ENCODE results near the gene IQCE.
"Not testable (repeated sequence)": the region's sequence is repeated elsewhere in the genome, so short reads cannot be mapped to it uniquely, and the experiment has no call there.

Gene IQCE

GRCh38 chr7:2587134-2587533, 28.4 kb downstream of the IQCE start:
- no peaks in the 10 kb centered on the region for H3K9me3 ChIP-seq (ENCODE audit: insufficient read depth, low read length)
- peaks cover 13% of the 10 kb centered on the region for H3K4me1 ChIP-seq (ENCODE audit: insufficient read depth, insufficient read length)
- H3K9ac ChIP-seq (ENCODE audit: insufficient read length, low read depth): no peak overlapping the region

GRCh38 chr7:2587778-2588177, 29.0 kb downstream of the IQCE start:
- Histone ChIP-seq H3K4me3 (ENCODE audit: insufficient read length, low read depth) (no peak overlapping the region), H3K9me3 (ENCODE audit: insufficient read depth, low read length) (no peaks in the 10 kb centered on the region), H3K9ac (ENCODE audit: insufficient read length, low read depth) (no peak overlapping the region), H3K36me3 (ENCODE audit: insufficient read depth, insufficient read length, low read length) (peaks cover 46% of the 10 kb centered on the region), H3K27me3 (ENCODE audit: insufficient read depth, insufficient read length) (no peaks in the 10 kb centered on the region), H3K4me1 (ENCODE audit: insufficient read depth, insufficient read length) (peaks cover 9% of the 10 kb centered on the region)
- DNase-seq (ENCODE audit: low read depth, low spot score): no peak
- TF ChIP-seq YY1 (IDR thresholded peaks at IDR 0.05; ENCODE audit: insufficient read depth, insufficient read length) (no peak), SUZ12 (IDR thresholded peaks at IDR 0.05; ENCODE audit: extremely low read depth, insufficient read depth, insufficient read length) (no peak), ZNF274 (IDR thresholded peaks at IDR 0.05; ENCODE audit: low read depth, low read length) (no peak)

More at GRCh38 chr7:2587134-2587533, 28.4 kb downstream of the IQCE start:
- Histone ChIP-seq H3K4me3 (ENCODE audit: insufficient read length, low read depth) (no peak overlapping the region), H3K27me3 (ENCODE audit: insufficient read depth, insufficient read length) (no peaks in the 10 kb centered on the region), H3K36me3 (ENCODE audit: insufficient read depth, insufficient read length, low read length) (peaks cover 40% of the 10 kb centered on the region)
- DNase-seq (ENCODE audit: low read depth, low spot score): no peak
- TF ChIP-seq YY1 (IDR thresholded peaks at IDR 0.05; ENCODE audit: insufficient read depth, insufficient read length) (no peak), ZNF274 (IDR thresholded peaks at IDR 0.05; ENCODE audit: low read depth, low read length) (no peak), SUZ12 (IDR thresholded peaks at IDR 0.05; ENCODE audit: extremely low read depth, insufficient read depth, insufficient read length) (no peak)

GRCh38 chr7:2589341-2589740, 30.6 kb downstream of the IQCE start:
- no peak overlapping the region for H3K4me3 ChIP-seq (ENCODE audit: insufficient read length, low read depth)
- no peak for TF ChIP-seq ZNF274 (IDR thresholded peaks at IDR 0.05; ENCODE audit: low read depth, low read length)
- no peak for TF ChIP-seq YY1 (IDR thresholded peaks at IDR 0.05; ENCODE audit: insufficient read depth, insufficient read length)
- no peak for TF ChIP-seq SUZ12 (IDR thresholded peaks at IDR 0.05; ENCODE audit: extremely low read depth, insufficient read depth, insufficient read length)
- H3K9me3 ChIP-seq (ENCODE audit: insufficient read depth, low read length): no peaks in the 10 kb centered on the region
- peaks cover 9% of the 10 kb centered on the region for H3K4me1 ChIP-seq (ENCODE audit: insufficient read depth, insufficient read length)
- DNase-seq (ENCODE audit: low read depth, low spot score): no peak
- H3K36me3 ChIP-seq (ENCODE audit: insufficient read depth, insufficient read length, low read length): peaks cover 53% of the 10 kb centered on the region
- H3K9ac ChIP-seq (ENCODE audit: insufficient read length, low read depth): no peak overlapping the region
- H3K27me3 ChIP-seq (ENCODE audit: insufficient read depth, insufficient read length): no peaks in the 10 kb centered on the region

GRCh38 chr7:2589941-2590340, 31.2 kb downstream of the IQCE start:
- H3K9me3 ChIP-seq (ENCODE audit: insufficient read depth, low read length); H3K4me3 ChIP-seq (ENCODE audit: insufficient read length, low read depth); H3K27me3 ChIP-seq (ENCODE audit: insufficient read depth, insufficient read length); DNase-seq (ENCODE audit: low read depth, low spot score); H3K9ac ChIP-seq (ENCODE audit: insufficient read length, low read depth); H3K4me1 ChIP-seq (ENCODE audit: insufficient read depth, insufficient read length): not testable (repeated sequence)
- peaks cover 53% of the 10 kb centered on the region for H3K36me3 ChIP-seq (ENCODE audit: insufficient read depth, insufficient read length, low read length)

- TF ChIP-seq SUZ12 (IDR thresholded peaks at IDR 0.05; ENCODE audit: extremely low read depth, insufficient read depth, insufficient read length) (no peak), YY1 (IDR thresholded peaks at IDR 0.05; ENCODE audit: insufficient read depth, insufficient read length) (no peak), ZNF274 (IDR thresholded peaks at IDR 0.05; ENCODE audit: low read depth, low read length) (no peak)
- H3K9ac ChIP-seq (ENCODE audit: insufficient read length, low read depth): no peak overlapping the region
- peaks cover 59% of the 10 kb centered on the region for H3K36me3 ChIP-seq (ENCODE audit: insufficient read depth, insufficient read length, low read length)
- DNase-seq (ENCODE audit: low read depth, low spot score): no peak
- no peak overlapping the region for H3K4me3 ChIP-seq (ENCODE audit: insufficient read length, low read depth)
- no peaks in the 10 kb centered on the region for H3K27me3 ChIP-seq (ENCODE audit: insufficient read depth, insufficient read length)
- H3K4me1 ChIP-seq (ENCODE audit: insufficient read depth, insufficient read length): no peaks in the 10 kb centered on the region
- no peaks in the 10 kb centered on the region for H3K9me3 ChIP-seq (ENCODE audit: insufficient read depth, low read length)
Observed at GRCh38 chr7:2592375-2592865, 33.6 kb downstream of the IQCE start.

- TF ChIP-seq SUZ12 (IDR thresholded peaks at IDR 0.05; ENCODE audit: extremely low read depth, insufficient read depth, insufficient read length): no peak
- TF ChIP-seq YY1 (IDR thresholded peaks at IDR 0.05; ENCODE audit: insufficient read depth, insufficient read length): no peak
- TF ChIP-seq ZNF274 (IDR thresholded peaks at IDR 0.05; ENCODE audit: low read depth, low read length): no peak
- H3K27me3 ChIP-seq (ENCODE audit: insufficient read depth, insufficient read length): no peaks in the 10 kb centered on the region
- H3K9ac ChIP-seq (ENCODE audit: insufficient read length, low read depth): no peak overlapping the region
- H3K4me3 ChIP-seq (ENCODE audit: insufficient read length, low read depth): no peak overlapping the region
- DNase-seq (ENCODE audit: low read depth, low spot score): no peak
- H3K36me3 ChIP-seq (ENCODE audit: insufficient read depth, insufficient read length, low read length): peaks cover 56% of the 10 kb centered on the region
- H3K9me3 ChIP-seq (ENCODE audit: insufficient read depth, low read length): no peaks in the 10 kb centered on the region
- H3K4me1 ChIP-seq (ENCODE audit: insufficient read depth, insufficient read length): no peaks in the 10 kb centered on the region
Observed at GRCh38 chr7:2593036-2593727, 34.4 kb downstream of the IQCE start.

GRCh38 chr7:2594599-2594998, 35.8 kb downstream of the IQCE start:
- H3K27me3 ChIP-seq (ENCODE audit: insufficient read depth, insufficient read length): no peaks in the 10 kb centered on the region
- no peak overlapping the region for H3K9ac ChIP-seq (ENCODE audit: insufficient read length, low read depth)
- H3K4me1 ChIP-seq (ENCODE audit: insufficient read depth, insufficient read length): no peaks in the 10 kb centered on the region
- no peaks in the 10 kb centered on the region for H3K9me3 ChIP-seq (ENCODE audit: insufficient read depth, low read length)
- H3K4me3 ChIP-seq (ENCODE audit: insufficient read length, low read depth): no peak overlapping the region
- TF ChIP-seq SUZ12 (IDR thresholded peaks at IDR 0.05; ENCODE audit: extremely low read depth, insufficient read depth, insufficient read length) (no peak), ZNF274 (IDR thresholded peaks at IDR 0.05; ENCODE audit: low read depth, low read length) (no peak), YY1 (IDR thresholded peaks at IDR 0.05; ENCODE audit: insufficient read depth, insufficient read length) (no peak)
- peaks cover 68% of the 10 kb centered on the region for H3K36me3 ChIP-seq (ENCODE audit: insufficient read depth, insufficient read length, low read length)
- no peak for DNase-seq (ENCODE audit: low read depth, low spot score)
